GM19035 (cell line): Measurements from ENCODE around the gene LAMA3.

Experiments
- ATAC-seq: cut with Tn5 transposase; IDR thresholded peaks from one replicate; pipeline ENCODE4 v1.9.1; 2021; ENCODE audit not compliant: unreplicated experiment

Gene LAMA3

GRCh38 chr18:23992941-23993280, 303.7 kb downstream of the LAMA3 start:
- no peak for ATAC-seq

- ATAC-seq: no peak
Measured at GRCh38 chr18:23994361-23994902, 305.2 kb downstream of the LAMA3 start.

- no peak for ATAC-seq
Measured at GRCh38 chr18:23995180-23995579, 305.9 kb downstream of the LAMA3 start.

- ATAC-seq: no peak
Measured at GRCh38 chr18:23998018-23998417, 308.8 kb downstream of the LAMA3 start.

GRCh38 chr18:23998820-23999219, 309.6 kb downstream of the LAMA3 start:
- no peak for ATAC-seq

GRCh38 chr18:24000613-24001490, 311.6 kb downstream of the LAMA3 start:
- no peak for ATAC-seq

- no peak for ATAC-seq
Measured at GRCh38 chr18:24002479-24002878, 313.2 kb downstream of the LAMA3 start.

- no peak for ATAC-seq
Measured at GRCh38 chr18:24003288-24003687, 314.0 kb downstream of the LAMA3 start.

GRCh38 chr18:24003903-24004640, 314.8 kb downstream of the LAMA3 start:
- no peak for ATAC-seq
